ENCODE data around the gene RPAIN. TPM values are rescaled to one million over a fixed set of nuclear protein-coding genes. Genes with fewer than 3 reads are reported as not detected.

RPAIN gene
- total and polyA plus RNA-seq, 2 experiments from 2014 or later: 69.7 to 115 TPM

DNA sequence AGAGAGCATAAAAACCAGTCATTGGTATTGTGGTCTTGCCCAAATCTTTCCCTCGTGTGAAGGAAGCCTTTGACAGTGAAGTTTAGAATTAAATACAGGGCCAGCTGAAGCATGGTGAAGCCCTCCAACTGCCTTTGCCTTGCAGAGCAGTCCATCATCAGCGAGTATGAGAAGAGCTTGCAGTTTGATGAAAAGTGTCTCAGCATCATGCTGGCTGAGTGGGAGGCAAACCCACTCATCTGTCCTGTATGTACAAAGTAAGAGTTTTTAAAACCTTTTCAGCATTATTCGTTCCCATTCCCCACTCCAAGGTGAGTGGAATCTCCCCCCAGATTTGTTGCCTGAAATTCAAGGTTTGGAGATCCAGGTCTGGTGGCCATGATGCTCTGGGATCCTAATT, 5.8 kb downstream of the RPAIN start (continued):
- TF ChIP-seq, protein P1, sequence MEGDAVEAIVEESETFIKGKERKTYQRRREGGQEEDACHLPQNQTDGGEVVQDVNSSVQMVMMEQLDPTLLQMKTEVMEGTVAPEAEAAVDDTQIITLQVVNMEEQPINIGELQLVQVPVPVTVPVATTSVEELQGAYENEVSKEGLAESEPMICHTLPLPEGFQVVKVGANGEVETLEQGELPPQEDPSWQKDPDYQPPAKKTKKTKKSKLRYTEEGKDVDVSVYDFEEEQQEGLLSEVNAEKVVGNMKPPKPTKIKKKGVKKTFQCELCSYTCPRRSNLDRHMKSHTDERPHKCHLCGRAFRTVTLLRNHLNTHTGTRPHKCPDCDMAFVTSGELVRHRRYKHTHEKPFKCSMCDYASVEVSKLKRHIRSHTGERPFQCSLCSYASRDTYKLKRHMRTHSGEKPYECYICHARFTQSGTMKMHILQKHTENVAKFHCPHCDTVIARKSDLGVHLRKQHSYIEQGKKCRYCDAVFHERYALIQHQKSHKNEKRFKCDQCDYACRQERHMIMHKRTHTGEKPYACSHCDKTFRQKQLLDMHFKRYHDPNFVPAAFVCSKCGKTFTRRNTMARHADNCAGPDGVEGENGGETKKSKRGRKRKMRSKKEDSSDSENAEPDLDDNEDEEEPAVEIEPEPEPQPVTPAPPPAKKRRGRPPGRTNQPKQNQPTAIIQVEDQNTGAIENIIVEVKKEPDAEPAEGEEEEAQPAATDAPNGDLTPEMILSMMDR (conservative IDR thresholded peaks at IDR 0.05; ENCODE audit: low read depth in 2 of 2): no peak
- TF ChIP-seq ZNF114 (CRISPR knock-in tag; IDR thresholded peaks at IDR 0.05): no peak

DNA sequence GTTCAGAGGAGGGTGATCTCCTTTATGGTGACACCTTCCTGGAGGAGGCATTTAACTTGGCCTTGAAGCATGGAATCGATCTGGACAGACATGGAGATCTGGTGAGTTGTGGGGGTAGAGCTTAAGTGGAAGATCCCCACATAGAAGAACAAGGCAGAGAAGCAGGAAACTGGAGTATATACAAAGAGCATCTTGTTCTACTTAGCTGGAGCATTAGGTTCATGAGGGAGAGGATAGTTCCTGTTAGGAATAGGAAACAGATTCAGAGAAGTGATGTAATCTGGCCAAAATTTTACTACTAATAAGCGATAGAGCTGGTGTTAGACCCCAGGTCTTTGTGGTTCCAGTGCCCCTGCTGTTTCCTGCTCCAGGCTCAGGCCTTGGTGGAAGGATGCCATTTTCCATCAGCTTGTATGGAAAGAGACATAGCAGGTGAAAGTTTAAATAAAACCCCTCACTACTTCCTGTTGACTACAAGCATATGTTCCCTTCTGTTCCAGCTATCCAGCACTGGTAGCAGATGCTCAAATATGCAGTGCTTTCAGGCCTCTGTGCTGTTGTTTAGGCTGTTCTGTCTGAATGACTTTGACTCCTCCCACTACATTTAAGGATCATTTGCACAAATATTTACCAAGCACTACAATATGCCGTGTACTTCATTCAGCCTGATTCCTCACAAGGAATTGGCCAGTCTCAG, 9.4 kb downstream of the RPAIN start:
- Mint-ChIP-seq H3K4me3 (no peak overlapping the region), H3K4me1 (no peaks in the 10 kb centered on the region), H3K27ac (no peak overlapping the region), H3K9me3 (no peaks in the 10 kb centered on the region), H3K27me3 (ENCODE audit: insufficient read depth, low read depth, poor library complexity) (peaks cover 9% of the 10 kb centered on the region), H3K36me3 (ENCODE audit: low read depth) (peaks cover 95% of the 10 kb centered on the region)
- Histone ChIP-seq H3K27ac (ENCODE audit: low read depth) (no peak overlapping the region), H4K20me1 (replicated peaks; ENCODE audit: insufficient read depth) (peaks cover 34% of the 10 kb centered on the region; the same call in 1 of the 2 replicates), H3K4me2 (no peak overlapping the region), H3K27me3 (ENCODE audit: insufficient read depth) (no peaks in the 10 kb centered on the region), H3K9me2 (ENCODE audit: insufficient read depth) (no peaks in the 10 kb centered on the region), H3F3A (replicated peaks; ENCODE audit: low read depth) (peaks cover 43% of the 10 kb centered on the region), H3K4me3 (no peak overlapping the region), H2AFZ (no peak overlapping the region), H3K79me2 (replicated peaks; ENCODE audit: insufficient read depth) (peaks cover 5% of the 10 kb centered on the region), H3K36me3 (ENCODE audit: insufficient read depth) (peaks cover 67% of the 10 kb centered on the region), H3K4me1 (ENCODE audit: insufficient read depth) (no peaks in the 10 kb centered on the region)
- ATAC-seq: no peak
- DNase-seq (ENCODE audit: low spot score): no peak
- TF ChIP-seq, protein P2, sequence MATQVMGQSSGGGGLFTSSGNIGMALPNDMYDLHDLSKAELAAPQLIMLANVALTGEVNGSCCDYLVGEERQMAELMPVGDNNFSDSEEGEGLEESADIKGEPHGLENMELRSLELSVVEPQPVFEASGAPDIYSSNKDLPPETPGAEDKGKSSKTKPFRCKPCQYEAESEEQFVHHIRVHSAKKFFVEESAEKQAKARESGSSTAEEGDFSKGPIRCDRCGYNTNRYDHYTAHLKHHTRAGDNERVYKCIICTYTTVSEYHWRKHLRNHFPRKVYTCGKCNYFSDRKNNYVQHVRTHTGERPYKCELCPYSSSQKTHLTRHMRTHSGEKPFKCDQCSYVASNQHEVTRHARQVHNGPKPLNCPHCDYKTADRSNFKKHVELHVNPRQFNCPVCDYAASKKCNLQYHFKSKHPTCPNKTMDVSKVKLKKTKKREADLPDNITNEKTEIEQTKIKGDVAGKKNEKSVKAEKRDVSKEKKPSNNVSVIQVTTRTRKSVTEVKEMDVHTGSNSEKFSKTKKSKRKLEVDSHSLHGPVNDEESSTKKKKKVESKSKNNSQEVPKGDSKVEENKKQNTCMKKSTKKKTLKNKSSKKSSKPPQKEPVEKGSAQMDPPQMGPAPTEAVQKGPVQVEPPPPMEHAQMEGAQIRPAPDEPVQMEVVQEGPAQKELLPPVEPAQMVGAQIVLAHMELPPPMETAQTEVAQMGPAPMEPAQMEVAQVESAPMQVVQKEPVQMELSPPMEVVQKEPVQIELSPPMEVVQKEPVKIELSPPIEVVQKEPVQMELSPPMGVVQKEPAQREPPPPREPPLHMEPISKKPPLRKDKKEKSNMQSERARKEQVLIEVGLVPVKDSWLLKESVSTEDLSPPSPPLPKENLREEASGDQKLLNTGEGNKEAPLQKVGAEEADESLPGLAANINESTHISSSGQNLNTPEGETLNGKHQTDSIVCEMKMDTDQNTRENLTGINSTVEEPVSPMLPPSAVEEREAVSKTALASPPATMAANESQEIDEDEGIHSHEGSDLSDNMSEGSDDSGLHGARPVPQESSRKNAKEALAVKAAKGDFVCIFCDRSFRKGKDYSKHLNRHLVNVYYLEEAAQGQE (IDR thresholded peaks at IDR 0.05; ENCODE audit: unreplicated experiment): no peak
- TF ChIP-seq JUNB (IDR thresholded peaks at IDR 0.05; ENCODE audit: unreplicated experiment) (no peak), NANOG (IDR thresholded peaks at IDR 0.05; ENCODE audit: borderline replicate concordance) (no peak), EZH2phosphoT487 (IDR thresholded peaks at IDR 0.05; ENCODE audit: unreplicated experiment) (no peak), POLR2AphosphoS5 (IDR thresholded peaks at IDR 0.05; ENCODE audit: low read depth) (no peak), CREB1 (CRISPR knock-in tag; IDR thresholded peaks at IDR 0.05; ENCODE audit: low read depth) (no peak), ZNF114 (CRISPR knock-in tag; IDR thresholded peaks at IDR 0.05) (no peak), ZNF331 (CRISPR knock-in tag; IDR thresholded peaks at IDR 0.05; ENCODE audit: low read depth) (no peak), STAT1 (IDR thresholded peaks at IDR 0.05; ENCODE audit: unreplicated experiment) (no peak)
- TF ChIP-seq, protein P1 (conservative IDR thresholded peaks at IDR 0.05; ENCODE audit: low read depth in 2 of 2): no peak
- TF ChIP-seq, protein P3, sequence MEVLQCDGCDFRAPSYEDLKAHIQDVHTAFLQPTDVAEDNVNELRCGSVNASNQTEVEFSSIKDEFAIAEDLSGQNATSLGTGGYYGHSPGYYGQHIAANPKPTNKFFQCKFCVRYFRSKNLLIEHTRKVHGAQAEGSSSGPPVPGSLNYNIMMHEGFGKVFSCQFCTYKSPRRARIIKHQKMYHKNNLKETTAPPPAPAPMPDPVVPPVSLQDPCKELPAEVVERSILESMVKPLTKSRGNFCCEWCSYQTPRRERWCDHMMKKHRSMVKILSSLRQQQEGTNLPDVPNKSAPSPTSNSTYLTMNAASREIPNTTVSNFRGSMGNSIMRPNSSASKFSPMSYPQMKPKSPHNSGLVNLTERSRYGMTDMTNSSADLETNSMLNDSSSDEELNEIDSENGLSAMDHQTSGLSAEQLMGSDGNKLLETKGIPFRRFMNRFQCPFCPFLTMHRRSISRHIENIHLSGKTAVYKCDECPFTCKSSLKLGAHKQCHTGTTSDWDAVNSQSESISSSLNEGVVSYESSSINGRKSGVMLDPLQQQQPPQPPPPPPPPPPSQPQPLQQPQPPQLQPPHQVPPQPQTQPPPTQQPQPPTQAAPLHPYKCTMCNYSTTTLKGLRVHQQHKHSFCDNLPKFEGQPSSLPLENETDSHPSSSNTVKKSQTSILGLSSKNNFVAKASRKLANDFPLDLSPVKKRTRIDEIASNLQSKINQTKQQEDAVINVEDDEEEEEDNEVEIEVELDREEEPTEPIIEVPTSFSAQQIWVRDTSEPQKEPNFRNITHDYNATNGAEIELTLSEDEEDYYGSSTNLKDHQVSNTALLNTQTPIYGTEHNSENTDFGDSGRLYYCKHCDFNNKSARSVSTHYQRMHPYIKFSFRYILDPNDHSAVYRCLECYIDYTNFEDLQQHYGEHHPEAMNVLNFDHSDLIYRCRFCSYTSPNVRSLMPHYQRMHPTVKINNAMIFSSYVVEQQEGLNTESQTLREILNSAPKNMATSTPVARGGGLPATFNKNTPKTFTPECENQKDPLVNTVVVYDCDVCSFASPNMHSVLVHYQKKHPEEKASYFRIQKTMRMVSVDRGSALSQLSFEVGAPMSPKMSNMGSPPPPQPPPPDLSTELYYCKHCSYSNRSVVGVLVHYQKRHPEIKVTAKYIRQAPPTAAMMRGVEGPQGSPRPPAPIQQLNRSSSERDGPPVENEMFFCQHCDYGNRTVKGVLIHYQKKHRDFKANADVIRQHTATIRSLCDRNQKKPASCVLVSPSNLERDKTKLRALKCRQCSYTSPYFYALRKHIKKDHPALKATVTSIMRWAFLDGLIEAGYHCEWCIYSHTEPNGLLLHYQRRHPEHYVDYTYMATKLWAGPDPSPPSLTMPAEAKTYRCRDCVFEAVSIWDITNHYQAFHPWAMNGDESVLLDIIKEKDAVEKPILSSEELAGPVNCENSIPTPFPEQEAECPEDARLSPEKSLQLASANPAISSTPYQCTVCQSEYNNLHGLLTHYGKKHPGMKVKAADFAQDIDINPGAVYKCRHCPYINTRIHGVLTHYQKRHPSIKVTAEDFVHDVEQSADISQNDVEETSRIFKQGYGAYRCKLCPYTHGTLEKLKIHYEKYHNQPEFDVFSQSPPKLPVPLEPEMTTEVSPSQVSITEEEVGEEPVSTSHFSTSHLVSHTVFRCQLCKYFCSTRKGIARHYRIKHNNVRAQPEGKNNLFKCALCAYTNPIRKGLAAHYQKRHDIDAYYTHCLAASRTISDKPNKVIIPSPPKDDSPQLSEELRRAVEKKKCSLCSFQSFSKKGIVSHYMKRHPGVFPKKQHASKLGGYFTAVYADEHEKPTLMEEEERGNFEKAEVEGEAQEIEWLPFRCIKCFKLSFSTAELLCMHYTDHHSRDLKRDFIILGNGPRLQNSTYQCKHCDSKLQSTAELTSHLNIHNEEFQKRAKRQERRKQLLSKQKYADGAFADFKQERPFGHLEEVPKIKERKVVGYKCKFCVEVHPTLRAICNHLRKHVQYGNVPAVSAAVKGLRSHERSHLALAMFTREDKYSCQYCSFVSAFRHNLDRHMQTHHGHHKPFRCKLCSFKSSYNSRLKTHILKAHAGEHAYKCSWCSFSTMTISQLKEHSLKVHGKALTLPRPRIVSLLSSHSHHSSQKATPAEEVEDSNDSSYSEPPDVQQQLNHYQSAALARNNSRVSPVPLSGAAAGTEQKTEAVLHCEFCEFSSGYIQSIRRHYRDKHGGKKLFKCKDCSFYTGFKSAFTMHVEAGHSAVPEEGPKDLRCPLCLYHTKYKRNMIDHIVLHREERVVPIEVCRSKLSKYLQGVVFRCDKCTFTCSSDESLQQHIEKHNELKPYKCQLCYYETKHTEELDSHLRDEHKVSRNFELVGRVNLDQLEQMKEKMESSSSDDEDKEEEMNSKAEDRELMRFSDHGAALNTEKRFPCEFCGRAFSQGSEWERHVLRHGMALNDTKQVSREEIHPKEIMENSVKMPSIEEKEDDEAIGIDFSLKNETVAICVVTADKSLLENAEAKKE (CRISPR knock-in tag; IDR thresholded peaks at IDR 0.05): no peak
